Myocyte (in vitro differentiated cells): ENCODE results near the gene REELD1. TPM values are rescaled to one million over a fixed set of nuclear protein-coding genes. Genes with fewer than 3 reads are reported as not detected.

Source experiments
- DNase-seq: peaks from one replicate; pipeline ENCODE4 v3.0.0-alpha.2; 2012; ENCODE audit warnings: low read depth
- polyA plus RNA-seq: library from polyadenylated mRNA; unstranded; fragments of >200 nt; gene quantifications from one replicate; pipeline ENCODE4 v1.2.1, GENCODE V29; 2012; ENCODE audit warnings: missing spikeins
- total RNA-seq: library from RNA; depleted of rRNA; stranded (reverse); fragments of >200 nt; gene quantifications from 2 replicates; pipeline ENCODE4 v1.2.3, GENCODE V29; 2014

The REELD1 gene
- not detected in 2 replicates for total RNA-seq
- polyA plus RNA-seq = not detected

DNA sequence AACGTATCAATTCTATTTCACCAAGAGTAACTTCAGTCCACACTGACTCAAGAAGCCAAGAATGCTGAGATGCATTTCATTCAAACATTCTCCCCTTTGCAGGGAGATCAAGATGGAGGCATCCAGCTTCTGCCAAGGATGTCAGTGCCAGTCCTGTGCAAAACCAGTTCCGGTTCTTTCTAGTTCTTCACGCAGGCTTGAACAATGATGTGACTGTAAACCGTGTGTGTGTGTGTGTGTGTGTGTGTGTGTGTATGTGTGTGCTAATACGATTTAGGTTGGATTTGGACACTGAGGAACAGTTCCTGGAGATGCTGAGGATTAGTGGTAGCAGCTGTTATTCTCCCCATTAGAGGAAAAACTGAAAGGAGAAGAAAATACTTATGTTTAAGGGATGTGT lies at the start of gene REELD1:
REELD1 (plus strand) TSS at position 301 of the 400 bp plus-strand sequence. CDS start 2,415 bp downstream, outside the sequence.
- peak; percentile 9 for DNase-seq

DNA sequence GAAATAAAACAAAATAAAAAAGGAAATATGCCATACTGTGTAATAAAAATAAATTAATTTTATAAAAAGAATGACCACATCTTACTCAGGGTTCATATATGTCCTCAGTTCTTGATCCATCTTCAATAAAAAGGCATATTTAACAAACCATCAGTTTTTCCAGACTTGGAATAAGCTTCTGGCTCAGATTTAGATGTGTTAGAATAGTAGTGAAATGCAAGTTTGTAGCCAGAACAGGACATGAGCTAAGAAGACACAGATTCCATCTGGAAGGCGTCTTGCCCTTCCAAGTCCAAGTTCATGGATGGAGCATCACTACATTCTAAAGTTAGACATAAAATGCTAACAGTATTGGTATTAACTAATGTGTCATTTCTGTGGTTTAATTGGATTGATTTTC lies 49.1 kb upstream of the REELD1 start:
- DNase-seq = no peak

- DNase-seq = peak; percentile 31
Observed at GRCh38 chr4:146165840-146166239, 48.5 kb upstream of the REELD1 start.

- no peak for DNase-seq
Observed at GRCh38 chr4:146170149-146170548, 44.2 kb upstream of the REELD1 start.

GRCh38 chr4:146175541-146176453 lies 38.5 kb upstream of the REELD1 start, which contains the start of gene LSM6:
LSM6 (plus strand) TSS chr4:146175718; CDS start chr4:146182922, 7,204 bp downstream.
- DNase-seq = peak; percentile 90

DNA sequence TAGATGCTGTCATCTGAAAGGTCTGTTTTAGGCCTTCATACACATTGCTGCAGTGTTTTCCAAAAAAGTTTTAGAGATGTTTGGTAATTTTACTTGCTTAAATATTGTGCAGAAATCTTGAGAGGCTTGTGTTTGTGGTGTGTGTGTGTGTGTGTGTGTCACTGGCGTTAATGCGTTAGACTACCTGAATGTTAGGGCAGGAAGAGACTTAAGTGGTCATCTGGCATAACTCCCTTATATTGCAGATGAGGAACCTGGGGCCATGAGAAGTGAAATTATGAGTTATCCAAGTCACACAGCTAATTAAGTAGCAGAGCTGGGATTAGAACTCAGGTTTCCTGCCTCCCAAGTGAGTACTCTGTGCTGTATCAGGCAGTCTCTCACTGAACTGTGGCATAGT lies 37.4 kb upstream of the REELD1 start:
- no peak for DNase-seq

DNA sequence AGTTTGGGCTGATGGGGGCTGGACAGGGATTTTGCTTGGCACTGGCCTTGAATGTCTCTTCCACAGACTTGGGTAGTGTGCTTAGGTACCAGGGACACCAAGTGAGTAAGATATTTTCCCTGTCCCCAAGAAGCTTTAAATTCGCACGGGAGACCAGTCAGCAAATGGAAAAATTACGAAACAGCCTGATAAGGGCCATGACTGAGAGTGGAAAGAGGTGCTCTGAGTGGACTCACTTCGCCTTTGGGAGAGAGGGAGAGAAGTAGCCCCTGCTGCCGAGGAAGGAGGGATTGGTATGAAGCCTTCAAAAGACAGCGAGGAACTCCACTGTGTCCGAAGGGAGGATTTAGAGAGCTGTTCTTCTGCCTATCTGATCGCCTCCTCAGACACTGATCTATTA lies 36.2 kb upstream of the REELD1 start:
- no peak for DNase-seq

- no peak for DNase-seq
Observed at GRCh38 chr4:146179784-146180370, 34.5 kb upstream of the REELD1 start.

GRCh38 chr4:146182443-146182842 lies 31.9 kb upstream of the REELD1 start:
- DNase-seq = no peak

DNA sequence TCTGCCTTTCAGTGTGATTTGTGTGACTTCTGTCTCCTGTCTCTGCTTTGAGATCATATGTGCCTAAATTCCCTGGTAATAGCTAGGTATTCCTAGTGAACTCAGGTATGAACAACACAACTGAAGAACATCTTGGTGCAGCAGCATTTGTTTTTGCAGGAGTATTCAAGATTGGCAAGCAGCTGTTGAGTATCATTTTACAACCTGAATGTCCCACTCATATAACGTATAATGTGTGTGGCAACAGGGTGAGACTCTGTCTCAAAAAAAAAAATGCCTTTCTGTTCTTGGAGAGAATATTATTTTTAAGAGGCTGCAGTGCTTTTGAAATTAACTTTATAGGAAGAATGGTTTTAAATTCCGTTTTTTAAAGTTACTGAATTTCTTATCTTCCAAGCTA lies 31.1 kb upstream of the REELD1 start:
- DNase-seq = no peak

DNA sequence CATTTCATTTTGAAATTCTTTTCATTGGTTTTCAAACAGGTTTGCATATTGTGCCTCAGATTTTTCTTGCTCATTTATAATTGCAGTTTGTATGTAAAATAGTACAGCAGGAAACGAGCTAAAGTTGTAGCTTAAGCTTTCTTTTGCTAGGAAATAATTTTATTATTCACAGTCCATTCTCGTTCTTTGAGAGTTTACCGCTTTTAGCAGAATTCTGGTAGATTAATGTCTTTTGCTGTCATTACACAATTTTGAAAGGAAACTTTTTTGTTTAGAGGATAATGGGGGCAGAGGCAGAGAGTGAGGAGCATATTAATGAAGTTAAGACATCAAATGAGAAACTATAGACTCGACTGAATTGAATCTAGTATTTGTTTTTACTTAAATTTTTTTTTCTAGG lies 28.3 kb upstream of the REELD1 start:
- DNase-seq = no peak

- DNase-seq = no peak
Observed at GRCh38 chr4:146186596-146186995, 27.7 kb upstream of the REELD1 start.

DNA sequence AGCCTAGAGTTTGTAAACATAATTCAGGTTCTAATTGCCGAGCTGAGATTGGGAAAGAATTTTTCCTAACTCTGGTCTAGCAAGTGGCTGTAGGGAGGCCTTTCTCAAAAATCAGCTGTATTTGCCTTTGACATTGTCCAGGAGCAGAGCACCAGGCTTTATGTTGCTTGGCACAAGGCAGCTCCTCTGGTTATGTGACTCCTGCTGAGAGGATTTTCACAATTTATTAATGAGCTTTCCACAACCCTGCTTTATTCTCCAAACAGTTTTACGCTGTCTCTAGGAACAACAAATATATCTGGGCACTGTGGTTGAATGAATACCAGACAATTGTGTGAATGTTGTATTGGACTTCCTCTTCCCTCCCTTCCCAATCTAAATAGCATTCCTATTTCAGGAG lies 23.9 kb upstream of the REELD1 start:
- no peak for DNase-seq

- DNase-seq = no peak
Observed at GRCh38 chr4:146191766-146192458, 22.4 kb upstream of the REELD1 start.

DNA sequence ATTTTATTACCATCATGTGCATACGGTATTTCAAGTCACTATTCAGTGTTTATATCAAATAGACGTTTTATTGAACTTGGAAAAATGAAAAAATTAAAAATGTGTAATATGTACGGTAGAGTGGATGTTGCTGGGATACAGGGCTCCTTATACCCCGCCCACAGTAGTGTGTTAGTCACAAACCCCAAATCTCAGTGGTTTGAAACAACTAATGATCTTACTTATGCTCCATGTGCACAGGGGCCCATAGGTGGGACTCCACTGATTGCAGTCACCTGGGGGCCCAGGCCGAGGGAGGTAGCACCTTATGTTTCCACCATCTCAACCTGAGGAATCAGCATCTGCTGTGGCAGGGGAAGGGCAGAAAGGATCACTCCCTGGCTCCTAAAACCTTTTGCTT lies 20.7 kb upstream of the REELD1 start:
- no peak for DNase-seq

- no peak for DNase-seq
Observed at GRCh38 chr4:146194212-146194611, 20.1 kb upstream of the REELD1 start.

GRCh38 chr4:146202665-146203064 lies 11.7 kb upstream of the REELD1 start:
- no peak for DNase-seq

DNA sequence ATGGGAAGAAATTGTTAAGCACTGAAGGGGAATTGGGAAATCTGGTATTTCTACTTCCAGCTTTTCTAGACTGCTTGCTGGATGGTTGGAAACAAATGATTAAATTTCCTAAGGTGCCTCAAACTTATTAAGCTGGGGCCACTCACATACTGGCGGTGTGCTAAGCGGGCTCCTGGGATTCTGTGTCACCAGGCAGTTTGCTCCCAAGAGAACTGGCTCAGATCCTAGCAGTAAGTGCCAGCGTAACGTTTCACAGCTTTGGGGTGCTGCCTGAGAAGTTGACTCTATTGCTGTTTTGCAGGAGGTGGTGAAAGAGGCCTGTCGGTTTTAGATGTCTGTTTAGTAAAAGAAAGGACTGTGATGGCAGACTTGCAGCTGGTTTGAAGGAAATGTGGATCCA lies 6.9 kb upstream of the REELD1 start:
- DNase-seq = no peak

GRCh38 chr4:146210890-146211289 lies 3.4 kb upstream of the REELD1 start:
- DNase-seq = no peak

DNA sequence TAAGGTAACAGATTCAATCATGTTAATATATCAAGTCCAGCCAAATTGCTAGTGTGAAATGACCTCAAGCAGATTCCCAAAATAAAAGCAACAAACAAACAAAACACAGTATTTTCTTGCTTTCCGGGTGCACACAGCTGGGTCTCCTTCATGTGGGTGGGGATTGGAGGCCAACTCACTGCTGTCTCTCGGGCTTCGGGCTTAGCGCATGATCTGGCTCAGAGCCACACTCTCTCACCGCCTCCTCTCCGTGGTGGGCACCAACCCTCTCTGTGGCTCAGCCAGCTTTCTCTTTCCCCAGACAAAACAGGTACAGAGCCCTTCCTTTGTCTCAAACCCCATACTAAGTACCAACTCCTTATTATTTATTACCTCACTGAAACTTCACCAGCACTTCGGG lies 2.9 kb upstream of the REELD1 start:
- DNase-seq = no peak

DNA sequence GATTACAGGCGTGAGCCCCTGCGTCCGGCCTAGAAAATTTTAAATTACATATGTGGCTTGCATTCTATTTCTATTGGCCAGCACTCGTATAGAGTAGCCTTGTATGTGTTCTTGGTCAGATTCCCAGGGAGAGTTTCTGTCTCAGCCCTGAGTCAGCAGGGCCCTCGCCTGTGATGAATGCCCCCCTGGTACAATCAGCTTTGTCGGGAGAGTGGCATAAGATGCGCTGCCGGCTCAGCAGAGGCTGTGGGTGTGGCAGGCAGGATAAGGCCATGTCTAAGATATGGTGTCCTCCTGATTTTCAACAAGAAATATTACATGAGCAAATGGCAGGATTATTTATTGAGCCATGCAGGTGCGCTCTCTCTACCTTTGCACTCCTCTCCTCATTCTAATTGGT lies 1.6 kb upstream of the REELD1 start:
- DNase-seq = no peak

GRCh38 chr4:146222313-146222712 lies 8.0 kb downstream of the REELD1 start:
- DNase-seq = peak; percentile 40
